Fibroblast of lung (primary cell): ENCODE results near the gene ARHGEF10L.

Experiments
- CTCF ChIP-seq, 2 donors: IDR thresholded peaks in 1 of 2; conservative IDR thresholded peaks in 1 of 2; 1 replicate in 1 of 2; 2 replicates in 1 of 2; pipeline ENCODE4 v1.5.1; 2011 to 2012; ENCODE audit warnings: low read length in 2 of 2, control low read depth in 1 of 2, inconsistent platforms in 1 of 2, low read depth in 1 of 2, mild to moderate bottlenecking in 1 of 2
- EZH2 ChIP-seq: IDR thresholded peaks from 2 replicates; pipeline ENCODE4 v1.5.1; 2012; ENCODE audit warnings: low read length, control low read depth, mild to moderate bottlenecking; ENCODE audit errors: missing control alignments

GRCh38 chr1:17538010-17538409 lies 1.5 kb upstream of the ARHGEF10L start:
- TF ChIP-seq CTCF (conservative IDR thresholded peaks at IDR 0.05 in 1 of 2, IDR thresholded peaks at IDR 0.05 in 1 of 2; ENCODE audit: low read depth in 1 of 2, low read length in 2 of 2) (no peak), EZH2 (no peak)
